Parathyroid adenoma (tissue), 2 donors: Measurements from ENCODE around the gene NEUROD6.

ENCODE experiments used
- H2AFZ ChIP-seq: fragments of 300-600 bp; sonication (generic); one replicate; pipeline ENCODE4 v1.7.0; 2017; ENCODE audit warnings: antibody characterized with exemption, mild to moderate bottlenecking
- H3K27ac ChIP-seq: fragments of 300-600 bp; sonication (generic); one replicate; pipeline ENCODE4 v1.7.0; 2017
- H3K27me3 ChIP-seq: fragments of 300-600 bp; sonication (generic); one replicate; pipeline ENCODE4 v1.7.0; 2017; ENCODE audit warnings: low read length; ENCODE audit not compliant: control insufficient read depth, insufficient read depth
- H3K36me3 ChIP-seq: fragments of 300-600 bp; sonication (generic); one replicate; pipeline ENCODE4 v1.7.0; 2017; ENCODE audit warnings: low read length; ENCODE audit not compliant: control insufficient read depth, insufficient read depth
- H3K4me1 ChIP-seq: fragments of 300-600 bp; sonication (generic); one replicate; pipeline ENCODE4 v1.7.0; 2017; ENCODE audit warnings: control low read depth
- H3K4me2 ChIP-seq: fragments of 300-600 bp; sonication (generic); one replicate; pipeline ENCODE4 v1.7.0; 2017; ENCODE audit warnings: low read length
- H3K4me3 ChIP-seq: fragments of 300-600 bp; sonication (generic); one replicate; pipeline ENCODE4 v1.7.0; 2017; ENCODE audit warnings: low read depth, low read length
- H3K79me2 ChIP-seq: fragments of 300-600 bp; sonication (generic); one replicate; pipeline ENCODE4 v1.7.0; 2017; ENCODE audit warnings: control low read depth
- H3K9ac ChIP-seq: fragments of 300-600 bp; sonication (generic); one replicate; pipeline ENCODE4 v1.7.0; 2017; ENCODE audit warnings: mild to moderate bottlenecking
- H3K9me3 ChIP-seq: fragments of 300-600 bp; sonication (generic); one replicate; pipeline ENCODE4 v1.7.0; 2017; ENCODE audit warnings: low read length; ENCODE audit not compliant: control insufficient read depth
- CTCF ChIP-seq: fragments of 300-600 bp; sonication (generic); IDR thresholded peaks from one replicate; pipeline ENCODE4 v1.7.0; 2017; ENCODE audit warnings: antibody characterized with exemption, mild to moderate bottlenecking
- donor health status: primary hyperparathyroidism.

The NEUROD6 gene

DNA sequence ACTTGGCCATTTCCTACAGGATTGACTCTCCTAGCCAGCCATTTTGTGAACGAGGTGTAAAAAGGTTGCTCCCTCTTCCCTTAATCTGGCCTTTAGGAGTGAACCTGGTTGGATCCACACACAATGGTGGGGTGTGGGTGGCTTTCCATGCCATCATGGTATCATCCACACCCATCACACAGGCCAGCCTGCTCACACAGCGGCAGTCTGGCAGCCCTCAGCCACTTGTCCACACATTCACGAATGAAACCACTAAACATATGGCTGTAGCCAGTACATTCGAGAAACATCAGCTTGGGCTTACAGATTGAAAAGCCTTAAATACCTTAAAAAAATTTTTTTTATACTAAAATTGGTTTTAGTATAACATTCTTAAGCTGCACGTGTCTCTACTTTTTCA is 31.9 kb downstream of the NEUROD6 start:
- Histone ChIP-seq H3K4me2 (no peak overlapping the region), H3K27me3 (no peaks in the 10 kb centered on the region), H3K27ac (no peak overlapping the region), H3K9ac (no peak overlapping the region), H3K4me1 (no peaks in the 10 kb centered on the region), H3K79me2 (no peaks in the 10 kb centered on the region), H2AFZ (no peak overlapping the region), H3K4me3 (no peak overlapping the region), H3K9me3 (no peaks in the 10 kb centered on the region), H3K36me3 (no peaks in the 10 kb centered on the region)
- TF ChIP-seq CTCF, result no peak

GRCh38 chr7:31307972-31308371 is 32.6 kb downstream of the NEUROD6 start:
- no peak overlapping the region for H3K9ac ChIP-seq
- no peaks in the 10 kb centered on the region for H3K27me3 ChIP-seq
- no peaks in the 10 kb centered on the region for H3K79me2 ChIP-seq
- no peaks in the 10 kb centered on the region for H3K36me3 ChIP-seq
- H3K9me3 ChIP-seq, result no peaks in the 10 kb centered on the region
- no peak overlapping the region for H3K27ac ChIP-seq
- no peak overlapping the region for H3K4me3 ChIP-seq
- H3K4me1 ChIP-seq, result no peaks in the 10 kb centered on the region
- no peak overlapping the region for H3K4me2 ChIP-seq
- H2AFZ ChIP-seq, result no peak overlapping the region
- no peak for TF ChIP-seq CTCF

DNA sequence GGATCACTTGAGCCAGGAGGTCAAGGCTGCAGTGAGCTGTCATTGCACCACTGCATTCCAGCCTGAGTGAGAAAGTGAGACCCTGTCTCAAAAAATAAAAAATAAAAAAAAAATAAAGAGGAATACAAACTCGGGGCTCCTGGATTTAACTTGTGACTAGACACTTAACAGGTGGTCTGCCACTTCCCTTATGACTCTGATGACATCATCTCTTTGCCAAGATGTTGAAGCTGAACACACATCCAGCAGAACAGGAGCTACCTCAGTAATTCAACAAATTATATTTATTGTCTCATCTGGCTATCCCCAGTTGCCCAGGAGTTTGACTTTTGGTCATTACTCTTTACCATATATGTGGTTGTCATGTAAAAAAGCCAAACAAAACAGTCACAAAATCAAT is 35.3 kb downstream of the NEUROD6 start:
- Histone ChIP-seq H3K36me3 (no peaks in the 10 kb centered on the region), H3K9ac (no peak overlapping the region), H3K4me2 (no peak overlapping the region), H3K9me3 (no peaks in the 10 kb centered on the region), H2AFZ (no peak overlapping the region), H3K4me3 (no peak overlapping the region), H3K4me1 (no peaks in the 10 kb centered on the region), H3K79me2 (no peaks in the 10 kb centered on the region), H3K27ac (no peak overlapping the region), H3K27me3 (no peaks in the 10 kb centered on the region)
- no peak for TF ChIP-seq CTCF

DNA sequence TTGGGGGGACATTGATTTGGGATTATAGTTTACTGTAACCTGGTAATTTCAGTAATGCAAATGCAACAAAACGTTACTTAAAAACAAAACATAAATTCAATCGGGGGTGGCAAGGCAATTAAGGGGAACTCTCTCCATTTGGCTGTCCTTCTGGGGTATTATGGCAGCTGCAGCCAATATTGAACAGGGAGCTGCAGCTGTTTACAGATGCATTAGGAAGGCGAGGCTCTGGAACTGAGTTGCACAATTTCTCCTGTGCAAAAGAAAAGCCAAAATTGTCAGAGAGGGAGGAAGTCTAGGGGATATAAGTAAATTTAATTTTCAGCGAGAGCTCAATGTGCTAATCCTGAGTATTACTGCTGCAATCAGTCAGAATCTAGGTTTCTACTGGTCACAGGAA is 36.1 kb downstream of the NEUROD6 start:
- no peak for TF ChIP-seq CTCF
- H3K4me3 ChIP-seq, result no peak overlapping the region
- H3K4me2 ChIP-seq, result no peak overlapping the region
- no peaks in the 10 kb centered on the region for H3K79me2 ChIP-seq
- H3K27me3 ChIP-seq, result no peaks in the 10 kb centered on the region
- H2AFZ ChIP-seq, result no peak overlapping the region
- no peaks in the 10 kb centered on the region for H3K36me3 ChIP-seq
- H3K4me1 ChIP-seq, result no peaks in the 10 kb centered on the region
- H3K27ac ChIP-seq, result no peak overlapping the region
- no peaks in the 10 kb centered on the region for H3K9me3 ChIP-seq
- H3K9ac ChIP-seq, result no peak overlapping the region

- TF ChIP-seq CTCF, result no peak
- Histone ChIP-seq H3K36me3 (no peaks in the 10 kb centered on the region), H3K4me2 (no peak overlapping the region), H3K4me3 (no peak overlapping the region), H3K27ac (no peak overlapping the region), H3K79me2 (no peaks in the 10 kb centered on the region), H3K9ac (no peak overlapping the region), H3K27me3 (no peaks in the 10 kb centered on the region), H3K4me1 (no peaks in the 10 kb centered on the region), H2AFZ (no peak overlapping the region), H3K9me3 (no peaks in the 10 kb centered on the region)
Measured at GRCh38 chr7:31302356-31302755, 38.2 kb downstream of the NEUROD6 start.
